AG10803 (cell line): ENCODE measurements around the gene GTPBP6.
A peak's percentile ranks its signal among the peaks of the same experiment; 100 is the strongest.
"Not testable (repeated sequence)": the region's sequence is repeated elsewhere in the genome, so short reads cannot be mapped to it uniquely, and the experiment has no call there.

ENCODE experiments used
- DNase-seq: peaks from one replicate; pipeline ENCODE4 v3.0.0; 2010; ENCODE audit warnings: low read depth
- H3K4me3 ChIP-seq: 2 replicates; pipeline ENCODE4 v1.5.1; 2011; ENCODE audit warnings: mild to moderate bottlenecking, low read length, control low read depth
- CTCF ChIP-seq: conservative IDR thresholded peaks from 2 replicates; pipeline ENCODE4 v1.5.1; 2011; ENCODE audit warnings: mild to moderate bottlenecking, low read length, control low read depth, inconsistent platforms

Gene GTPBP6

GRCh38 chrX:330726-331150 lies 12.1 kb upstream of the GTPBP6 start:
- TF ChIP-seq CTCF = no peak
- DNase-seq = no peak
- H3K4me3 ChIP-seq = no peak overlapping the region

- DNase-seq = not testable (repeated sequence)
Observed at GRCh38 chrX:330141-330725, 11.6 kb upstream of the GTPBP6 start.

GRCh38 chrX:329291-329910 lies 10.8 kb upstream of the GTPBP6 start:
- no peak for DNase-seq
- H3K4me3 ChIP-seq = no peak overlapping the region
- no peak for TF ChIP-seq CTCF

More at GRCh38 chrX:330141-330725, 11.6 kb upstream of the GTPBP6 start:
- H3K4me3 ChIP-seq = not testable (repeated sequence)

GRCh38 chrX:327660-328126 lies 9.1 kb upstream of the GTPBP6 start:
- DNase-seq = no peak
- TF ChIP-seq CTCF = no peak
- H3K4me3 ChIP-seq = no peak overlapping the region

GRCh38 chrX:324664-325063 lies 6.1 kb upstream of the GTPBP6 start:
- TF ChIP-seq CTCF = peak; percentile 30
- DNase-seq = peak; percentile 26

GRCh38 chrX:323721-324628 lies 5.4 kb upstream of the GTPBP6 start:
- DNase-seq = peak; percentile 63
- H3K4me3 ChIP-seq = no peak overlapping the region
- peak; percentile 34 for TF ChIP-seq CTCF

More at GRCh38 chrX:324664-325063, 6.1 kb upstream of the GTPBP6 start:
- not testable (repeated sequence) for H3K4me3 ChIP-seq

GRCh38 chrX:320126-320783 lies 1.7 kb upstream of the GTPBP6 start:
- no peak for DNase-seq
- H3K4me3 ChIP-seq = peak overlapping the region; percentile 90
- no peak for TF ChIP-seq CTCF
